SK-N-SH (cell line): ENCODE data around the gene ARHGAP15. TPM values are rescaled to one million over a fixed set of nuclear protein-coding genes. Genes with fewer than 3 reads are reported as not detected.

ENCODE experiments used
- CTCF ChIA-PET: fragments of 300-600, 350-600 bp; formaldehyde crosslinking; extraction: SDS; loops from one replicate; lab custom pipeline; 2021; lab: Yijun Ruan, JAX
- POLR2A ChIA-PET: fragments of 350-600 bp; sonication (Branson Sonifier 250); formaldehyde crosslinking; extraction: SDS; loops from one replicate; lab custom pipeline; 2020; ENCODE audit warnings: antibody characterized with exemption, inconsistent platforms; lab: Yijun Ruan, JAX
- DNase-seq: peaks from one replicate; pipeline ENCODE4 v3.0.0; 2012
- H2AFZ ChIP-seq: fragments of 200-600 bp; sonication (generic); 2 replicates; pipeline ENCODE4 v1.8.1; 2016; ENCODE audit warnings: antibody characterized with exemption, mild to moderate bottlenecking, low read depth
- H3F3A ChIP-seq: fragments of 200-600 bp; sonication (generic); replicated peaks from 2 replicates; pipeline ENCODE3; 2016; ENCODE audit warnings: antibody characterized with exemption, mild to moderate bottlenecking; ENCODE audit not compliant: insufficient read depth
- H3K27ac ChIP-seq, 2 experiments: fragments of 200-500 bp in 1 of 2; fragments of 200-600 bp in 1 of 2; sonication (Bioruptor generic) in 1 of 2; sonication (generic), shearing (Covaris generic) in 1 of 2; 2 replicates each; pipeline versions ENCODE4 v1.5.1 to v1.6.1; 2014 to 2016; ENCODE audit warnings: low read depth in 2 of 2, inconsistent platforms in 1 of 2, low read length in 1 of 2, mild to moderate bottlenecking in 1 of 2, mixed read lengths in 1 of 2
- H3K27me3 ChIP-seq: fragments of 200-600 bp; sonication (generic), shearing (Covaris generic); 2 replicates; pipeline ENCODE4 v1.6.1; 2016; ENCODE audit warnings: mixed run types; ENCODE audit not compliant: insufficient read depth
- H3K36me3 ChIP-seq, 2 experiments: fragments of 200-500 bp in 1 of 2; fragments of 200-600 bp in 1 of 2; sonication (Bioruptor generic) in 1 of 2; sonication (generic) in 1 of 2; replicated peaks in 1 of 2; 2 replicates each; pipeline versions ENCODE3 to v1.5.1; 2014 to 2016; ENCODE audit warnings: low read length in 1 of 2, mild to moderate bottlenecking in 1 of 2; ENCODE audit not compliant: insufficient read depth in 2 of 2, control insufficient read depth in 1 of 2
- H3K4me1 ChIP-seq, 2 experiments: fragments of 200-500 bp in 1 of 2; fragments of 200-600 bp in 1 of 2; sonication (Bioruptor generic) in 1 of 2; sonication (generic), shearing (Covaris generic) in 1 of 2; 2 replicates each; pipeline versions ENCODE4 v1.5.1 to v1.6.1; 2014 to 2016; ENCODE audit warnings: low read depth in 1 of 2, low read length in 1 of 2, mixed run types in 1 of 2; ENCODE audit not compliant: insufficient read depth in 2 of 2, control insufficient read depth in 1 of 2
- H3K4me2 ChIP-seq: fragments of 200-600 bp; sonication (generic), shearing (Covaris generic); 2 replicates; pipeline ENCODE4 v1.6.1; 2017; ENCODE audit warnings: mixed run types
- H3K4me3 ChIP-seq, 2 experiments: fragments of 200-500 bp in 1 of 2; fragments of 200-600 bp in 1 of 2; sonication (Bioruptor generic) in 1 of 2; sonication (generic), shearing (Covaris generic) in 1 of 2; 2 replicates each; pipeline versions ENCODE4 v1.5.1 to v1.8.1; 2014 to 2016; ENCODE audit warnings: low read depth in 2 of 2, inconsistent platforms in 1 of 2, low read length in 1 of 2, mild to moderate bottlenecking in 1 of 2, mixed read lengths in 1 of 2, moderate library complexity in 1 of 2
- H3K79me2 ChIP-seq: fragments of 200-600 bp; sonication (generic); 2 replicates; pipeline ENCODE4 v1.8.1; 2017; ENCODE audit warnings: mild to moderate bottlenecking; ENCODE audit not compliant: insufficient read depth
- H3K9ac ChIP-seq: fragments of 200-600 bp; sonication (generic); 2 replicates; pipeline ENCODE4 v1.6.1; 2017; ENCODE audit warnings: mixed run types
- H3K9me2 ChIP-seq: fragments of 200-600 bp; sonication (generic); 2 replicates; pipeline ENCODE4 v1.6.1; 2017; ENCODE audit warnings: mixed run types
- H3K9me3 ChIP-seq: fragments of 200-600 bp; sonication (generic); 2 replicates; pipeline ENCODE4 v1.6.1; 2017; ENCODE audit warnings: mixed run types, mild to moderate bottlenecking, moderate library complexity
- H4K20me1 ChIP-seq: fragments of 200-600 bp; sonication (generic); 2 replicates; pipeline ENCODE4 v1.6.1; 2017; ENCODE audit warnings: mild to moderate bottlenecking, mixed run types; ENCODE audit not compliant: insufficient read depth
- EZH2phosphoT487 ChIP-seq: fragments of 200-600 bp; sonication (generic); IDR thresholded peaks from 2 replicates; pipeline ENCODE4 v1.6.1; 2017; ENCODE audit warnings: low read depth, mixed run types, mild to moderate bottlenecking, antibody characterized with exemption, moderate library complexity, borderline replicate concordance
- FOSL2 ChIP-seq: IDR thresholded peaks from 2 replicates; pipeline ENCODE4 v1.4.0; 2012; ENCODE audit warnings: low read depth, mild to moderate bottlenecking, moderate library complexity, borderline replicate concordance
- FOXM1 ChIP-seq: IDR thresholded peaks from 2 replicates; pipeline ENCODE4 v1.4.0; 2012; ENCODE audit warnings: low read depth, mild to moderate bottlenecking
- GABPA ChIP-seq: IDR thresholded peaks from 2 replicates; pipeline ENCODE4 v1.4.0; 2012; ENCODE audit warnings: low read depth, mild to moderate bottlenecking
- GATA2 ChIP-seq: sonication (generic); formaldehyde crosslinking; IDR thresholded peaks from 2 replicates; pipeline ENCODE4 v1.5.0; 2020; ENCODE audit warnings: mild to moderate bottlenecking, missing genetic modification reagents
- MEF2A ChIP-seq: IDR thresholded peaks from 2 replicates; pipeline ENCODE4 v1.4.0; 2012; ENCODE audit warnings: low read depth, borderline replicate concordance
- MXI1 ChIP-seq: IDR thresholded peaks from 2 replicates; pipeline ENCODE4 v1.6.1; 2012; ENCODE audit warnings: mild to moderate bottlenecking, low read depth, low read length, improper control_type of control experiment
- NFIC ChIP-seq: IDR thresholded peaks from 2 replicates; pipeline ENCODE4 v1.4.0; 2012; ENCODE audit warnings: borderline replicate concordance
- PBX3 ChIP-seq: IDR thresholded peaks from 2 replicates; pipeline ENCODE4; 2012
- POLR2AphosphoS5 ChIP-seq: IDR thresholded peaks from 2 replicates; pipeline ENCODE4 v1.6.1; 2012; ENCODE audit warnings: low read depth, low read length
- RXRA ChIP-seq: IDR thresholded peaks from 2 replicates; pipeline ENCODE4 v1.4.0; 2012; ENCODE audit warnings: low read depth, mild to moderate bottlenecking, borderline replicate concordance
- SIN3A ChIP-seq: IDR thresholded peaks from 2 replicates; pipeline ENCODE4 v1.6.1; 2012; ENCODE audit warnings: low read depth, mild to moderate bottlenecking, low read length, moderate library complexity, borderline replicate concordance
- SMC3 ChIP-seq: IDR thresholded peaks from 2 replicates; pipeline ENCODE4 v1.6.1; 2012; ENCODE audit warnings: low read depth, low read length, improper control_type of control experiment
- TCF12 ChIP-seq: IDR thresholded peaks from 2 replicates; pipeline ENCODE4 v1.4.0; 2012
- USF1 ChIP-seq: IDR thresholded peaks from 2 replicates; pipeline ENCODE4 v1.4.0; 2012; ENCODE audit warnings: low read depth, borderline replicate concordance
- USF2 ChIP-seq: fragments of 150-350 bp; IDR thresholded peaks from 2 replicates; pipeline ENCODE4 v1.6.1; 2017; ENCODE audit warnings: antibody characterized with exemption, low read length, low read depth, borderline replicate concordance
- WGBS: methylation state at CpG from one replicate; pipeline ENCODE4 v1.1.6; 2017; ENCODE audit warnings: low lambda C conversion rate; 5-methylcytosine and 5-hydroxymethylcytosine counted together
- polyA plus RNA-seq, 3 experiments: library from polyadenylated mRNA; depleted of rRNA; stranded (reverse); fragments of >200 nt; gene quantifications; 2 replicates each; pipeline ENCODE4 v1.2.3, GENCODE V29; 2012
- TF ChIP-seq, protein P1 (sequence below): IDR thresholded peaks from 2 replicates; pipeline ENCODE4 v1.6.1; 2012; ENCODE audit warnings: mild to moderate bottlenecking, low read depth, low read length, moderate library complexity
- TF ChIP-seq, protein P2 (sequence below): IDR thresholded peaks from 2 replicates; pipeline ENCODE4 v1.4.0; 2012; ENCODE audit warnings: low read depth
- TF ChIP-seq, protein P3 (sequence below): IDR thresholded peaks from 2 replicates; pipeline ENCODE4 v1.4.0; 2012; ENCODE audit warnings: low read depth, borderline replicate concordance

ARHGAP15 gene
- polyA plus RNA-seq, 1 of the 3 experiments (the other 2 are of a cell fraction), result not detected

GRCh38 chr2:143218621-143219020, 89.4 kb downstream of the ARHGAP15 start (continued):
- no peak for TF ChIP-seq MXI1
- TF ChIP-seq GABPA, result no peak
- TF ChIP-seq MEF2A, result no peak
- TF ChIP-seq SMC3, result no peak
- TF ChIP-seq GATA2 (CRISPR knock-in tag), result no peak
- TF ChIP-seq, protein P1, sequence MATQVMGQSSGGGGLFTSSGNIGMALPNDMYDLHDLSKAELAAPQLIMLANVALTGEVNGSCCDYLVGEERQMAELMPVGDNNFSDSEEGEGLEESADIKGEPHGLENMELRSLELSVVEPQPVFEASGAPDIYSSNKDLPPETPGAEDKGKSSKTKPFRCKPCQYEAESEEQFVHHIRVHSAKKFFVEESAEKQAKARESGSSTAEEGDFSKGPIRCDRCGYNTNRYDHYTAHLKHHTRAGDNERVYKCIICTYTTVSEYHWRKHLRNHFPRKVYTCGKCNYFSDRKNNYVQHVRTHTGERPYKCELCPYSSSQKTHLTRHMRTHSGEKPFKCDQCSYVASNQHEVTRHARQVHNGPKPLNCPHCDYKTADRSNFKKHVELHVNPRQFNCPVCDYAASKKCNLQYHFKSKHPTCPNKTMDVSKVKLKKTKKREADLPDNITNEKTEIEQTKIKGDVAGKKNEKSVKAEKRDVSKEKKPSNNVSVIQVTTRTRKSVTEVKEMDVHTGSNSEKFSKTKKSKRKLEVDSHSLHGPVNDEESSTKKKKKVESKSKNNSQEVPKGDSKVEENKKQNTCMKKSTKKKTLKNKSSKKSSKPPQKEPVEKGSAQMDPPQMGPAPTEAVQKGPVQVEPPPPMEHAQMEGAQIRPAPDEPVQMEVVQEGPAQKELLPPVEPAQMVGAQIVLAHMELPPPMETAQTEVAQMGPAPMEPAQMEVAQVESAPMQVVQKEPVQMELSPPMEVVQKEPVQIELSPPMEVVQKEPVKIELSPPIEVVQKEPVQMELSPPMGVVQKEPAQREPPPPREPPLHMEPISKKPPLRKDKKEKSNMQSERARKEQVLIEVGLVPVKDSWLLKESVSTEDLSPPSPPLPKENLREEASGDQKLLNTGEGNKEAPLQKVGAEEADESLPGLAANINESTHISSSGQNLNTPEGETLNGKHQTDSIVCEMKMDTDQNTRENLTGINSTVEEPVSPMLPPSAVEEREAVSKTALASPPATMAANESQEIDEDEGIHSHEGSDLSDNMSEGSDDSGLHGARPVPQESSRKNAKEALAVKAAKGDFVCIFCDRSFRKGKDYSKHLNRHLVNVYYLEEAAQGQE, result no peak

DNA sequence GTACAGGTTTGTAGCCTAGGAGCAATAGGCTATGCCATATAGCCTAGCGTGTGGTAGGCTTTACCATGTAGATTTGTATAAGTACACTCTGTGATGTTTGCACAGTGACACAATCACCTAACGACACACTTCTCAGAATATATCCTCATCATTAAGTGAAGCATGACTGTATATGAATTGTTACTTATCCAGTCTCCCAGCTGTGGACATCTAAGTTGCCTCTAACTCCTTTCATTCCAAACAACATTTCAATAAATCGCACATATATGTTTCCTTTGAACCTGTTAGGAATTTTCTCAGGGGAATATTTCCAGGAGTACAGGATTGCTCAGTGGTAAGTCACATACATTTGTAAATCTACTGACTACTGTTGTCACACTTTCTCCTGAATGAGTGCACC, 90.0 kb downstream of the ARHGAP15 start:
- no peaks in the 10 kb centered on the region for H4K20me1 ChIP-seq
- CTCF ChIA-PET, result interaction anchor here (0.9 to 3.1 kb wide), 4 partner anchors 40 to 108 kb away, joined by 3 to 17 read pairs (median 4); no protein-coding TSS in a partner anchor
- TF ChIP-seq POLR2AphosphoS5 (no peak), PBX3 (no peak), USF1 (no peak), FOXM1 (no peak), USF2 (no peak), SIN3A (no peak), FOSL2 (no peak), RXRA (no peak), TCF12 (no peak), GATA2 (CRISPR knock-in tag) (no peak), NFIC (no peak), EZH2phosphoT487 (no peak)
- TF ChIP-seq, protein P1, result no peak
- TF ChIP-seq, protein P2, sequence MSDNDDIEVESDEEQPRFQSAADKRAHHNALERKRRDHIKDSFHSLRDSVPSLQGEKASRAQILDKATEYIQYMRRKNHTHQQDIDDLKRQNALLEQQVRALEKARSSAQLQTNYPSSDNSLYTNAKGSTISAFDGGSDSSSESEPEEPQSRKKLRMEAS, result no peak
- TF ChIP-seq, protein P3, sequence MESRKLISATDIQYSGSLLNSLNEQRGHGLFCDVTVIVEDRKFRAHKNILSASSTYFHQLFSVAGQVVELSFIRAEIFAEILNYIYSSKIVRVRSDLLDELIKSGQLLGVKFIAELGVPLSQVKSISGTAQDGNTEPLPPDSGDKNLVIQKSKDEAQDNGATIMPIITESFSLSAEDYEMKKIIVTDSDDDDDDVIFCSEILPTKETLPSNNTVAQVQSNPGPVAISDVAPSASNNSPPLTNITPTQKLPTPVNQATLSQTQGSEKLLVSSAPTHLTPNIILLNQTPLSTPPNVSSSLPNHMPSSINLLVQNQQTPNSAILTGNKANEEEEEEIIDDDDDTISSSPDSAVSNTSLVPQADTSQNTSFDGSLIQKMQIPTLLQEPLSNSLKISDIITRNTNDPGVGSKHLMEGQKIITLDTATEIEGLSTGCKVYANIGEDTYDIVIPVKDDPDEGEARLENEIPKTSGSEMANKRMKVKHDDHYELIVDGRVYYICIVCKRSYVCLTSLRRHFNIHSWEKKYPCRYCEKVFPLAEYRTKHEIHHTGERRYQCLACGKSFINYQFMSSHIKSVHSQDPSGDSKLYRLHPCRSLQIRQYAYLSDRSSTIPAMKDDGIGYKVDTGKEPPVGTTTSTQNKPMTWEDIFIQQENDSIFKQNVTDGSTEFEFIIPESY, result no peak

More for the DNA sequence above, 90.0 kb downstream of the ARHGAP15 start:
- 66% methylated on average over 3 of the region's 3 CpGs for WGBS
- POLR2A ChIA-PET, result no interaction called here
- no peak overlapping the region for H3K4me2 ChIP-seq
- H3K9ac ChIP-seq, result no peak overlapping the region
- H3K9me3 ChIP-seq, result no peaks in the 10 kb centered on the region
- no peaks in the 10 kb centered on the region for H3K27me3 ChIP-seq
- no peaks in the 10 kb centered on the region; a peak in 1 of 4 replicates for H3K4me1 ChIP-seq
- no peak for DNase-seq
- H3K79me2 ChIP-seq, result no peaks in the 10 kb centered on the region
- no peak overlapping the region for H2AFZ ChIP-seq
- no peaks in the 10 kb centered on the region for H3K36me3 ChIP-seq
- H3F3A ChIP-seq, result no peaks in the 10 kb centered on the region
- H3K9me2 ChIP-seq, result no peaks in the 10 kb centered on the region
- no peak overlapping the region for H3K4me3 ChIP-seq
- no peak overlapping the region for H3K27ac ChIP-seq
